GM21529 (cell line): ENCODE data around the gene GLIPR2.

Experiments
- ATAC-seq: cut with Tn5 transposase; IDR thresholded peaks from one replicate; pipeline ENCODE4 v1.9.1; 2021; ENCODE audit not compliant: unreplicated experiment

The GLIPR2 gene

DNA sequence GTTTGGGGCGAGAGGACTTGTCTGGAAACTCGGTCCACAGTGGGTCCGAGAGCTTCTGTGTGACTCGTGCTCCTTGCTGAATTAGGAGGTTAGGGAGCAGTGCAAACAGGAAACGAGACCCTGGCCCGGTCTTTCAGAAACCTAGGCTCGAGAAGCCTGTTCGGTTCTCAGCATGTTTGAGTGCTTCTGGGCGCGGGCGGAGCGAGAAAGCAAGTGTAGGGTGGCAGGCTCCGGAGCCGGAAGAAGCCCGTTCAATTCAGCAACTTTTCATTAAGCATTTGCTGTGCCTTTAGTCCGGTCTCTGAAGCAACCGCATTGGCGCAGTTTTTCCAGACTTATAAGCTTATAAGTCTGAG lies 54.7 kb downstream of the GLIPR2 start:
- ATAC-seq = peak; percentile 12

DNA sequence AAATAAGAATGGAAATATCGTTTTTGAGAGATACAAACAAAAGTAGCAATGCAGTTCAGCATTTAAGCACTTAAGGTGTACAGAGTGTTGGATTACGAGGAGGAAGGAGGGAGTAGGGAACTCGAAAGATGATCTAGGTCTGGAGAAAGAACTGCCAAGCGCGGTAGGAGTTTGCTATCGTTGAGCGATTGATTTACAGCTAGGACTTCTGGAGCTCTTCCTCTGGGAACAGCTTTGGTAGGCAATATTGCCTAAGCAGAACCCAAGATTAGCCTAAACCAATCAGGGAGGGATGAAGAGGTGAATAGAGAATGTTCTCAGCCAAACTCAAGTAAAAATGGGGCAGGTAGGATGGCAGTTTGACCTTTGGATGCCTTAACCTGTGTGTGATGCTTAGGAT lies 55.2 kb downstream of the GLIPR2 start:
- ATAC-seq = no peak

DNA sequence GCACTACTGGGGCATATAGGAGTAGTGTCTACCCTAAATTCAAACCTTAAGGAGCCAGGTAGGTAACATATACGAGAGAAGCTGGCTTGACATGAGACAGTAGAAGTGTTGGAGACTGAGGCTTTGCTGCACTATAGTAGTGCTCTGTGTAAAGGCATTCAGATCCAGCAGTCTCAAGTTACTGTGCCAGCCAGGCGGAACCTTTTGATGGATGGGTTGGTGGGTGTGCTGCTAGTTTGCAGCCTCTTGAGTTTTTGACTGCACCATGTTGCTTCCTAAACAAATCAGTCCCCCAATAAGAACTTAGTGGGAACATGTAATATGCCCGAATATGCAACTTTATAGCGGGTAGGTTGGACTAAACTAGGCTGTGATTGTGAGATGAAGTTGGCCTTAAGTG lies 55.7 kb downstream of the GLIPR2 start:
- ATAC-seq = no peak

DNA sequence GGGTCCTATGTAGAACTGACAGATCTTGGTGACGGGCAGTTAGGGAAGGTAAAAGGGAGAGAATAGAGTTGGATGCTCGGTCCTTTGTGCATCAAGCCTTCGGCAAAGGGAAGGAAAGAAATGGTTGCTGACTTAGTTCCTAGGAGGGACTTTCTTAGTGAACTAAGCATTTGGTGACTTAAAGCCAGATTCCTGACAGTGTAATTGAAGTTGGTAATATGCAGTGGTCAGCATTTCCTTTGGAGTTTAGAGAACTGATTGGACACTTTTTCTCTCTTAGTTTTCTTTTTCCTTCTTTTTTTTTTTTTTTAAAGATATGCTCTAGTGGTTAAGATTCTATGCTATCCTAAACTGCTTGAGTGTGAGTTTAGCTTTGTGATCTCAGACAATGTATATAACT lies 56.5 kb downstream of the GLIPR2 start:
- ATAC-seq = no peak

DNA sequence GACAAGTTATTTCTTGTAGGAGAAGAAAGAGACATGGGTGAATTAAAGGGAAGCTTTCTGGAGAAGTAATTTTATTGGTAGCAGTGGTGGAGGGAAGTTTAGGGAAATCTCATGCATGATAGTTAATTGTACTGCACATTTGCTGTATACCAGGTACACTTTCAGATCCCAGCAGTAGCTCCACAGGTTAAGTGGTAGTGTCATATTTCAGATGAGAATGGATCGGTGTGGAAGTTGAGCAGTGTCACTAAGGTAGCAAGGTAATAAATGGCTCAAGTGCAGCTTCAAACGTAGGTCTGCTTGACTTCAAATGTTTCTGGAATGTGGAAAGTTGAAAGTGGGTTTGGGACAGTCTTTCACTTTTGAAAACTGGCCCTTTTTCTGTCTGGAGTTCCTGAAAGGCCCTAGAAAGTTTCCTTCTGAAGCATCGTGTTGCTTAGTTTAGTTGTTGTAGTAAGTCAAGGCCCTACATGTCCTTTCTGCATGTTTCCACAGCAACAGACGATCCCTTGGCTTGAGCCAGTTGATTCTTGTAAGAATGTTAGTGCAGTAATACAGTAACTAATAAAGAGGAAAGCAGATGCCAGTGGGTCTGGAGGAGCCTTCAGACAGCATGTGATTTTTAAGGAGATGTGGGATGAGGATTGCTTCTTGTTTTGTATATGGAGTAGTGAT lies 57.9 kb downstream of the GLIPR2 start:
- no peak for ATAC-seq

DNA sequence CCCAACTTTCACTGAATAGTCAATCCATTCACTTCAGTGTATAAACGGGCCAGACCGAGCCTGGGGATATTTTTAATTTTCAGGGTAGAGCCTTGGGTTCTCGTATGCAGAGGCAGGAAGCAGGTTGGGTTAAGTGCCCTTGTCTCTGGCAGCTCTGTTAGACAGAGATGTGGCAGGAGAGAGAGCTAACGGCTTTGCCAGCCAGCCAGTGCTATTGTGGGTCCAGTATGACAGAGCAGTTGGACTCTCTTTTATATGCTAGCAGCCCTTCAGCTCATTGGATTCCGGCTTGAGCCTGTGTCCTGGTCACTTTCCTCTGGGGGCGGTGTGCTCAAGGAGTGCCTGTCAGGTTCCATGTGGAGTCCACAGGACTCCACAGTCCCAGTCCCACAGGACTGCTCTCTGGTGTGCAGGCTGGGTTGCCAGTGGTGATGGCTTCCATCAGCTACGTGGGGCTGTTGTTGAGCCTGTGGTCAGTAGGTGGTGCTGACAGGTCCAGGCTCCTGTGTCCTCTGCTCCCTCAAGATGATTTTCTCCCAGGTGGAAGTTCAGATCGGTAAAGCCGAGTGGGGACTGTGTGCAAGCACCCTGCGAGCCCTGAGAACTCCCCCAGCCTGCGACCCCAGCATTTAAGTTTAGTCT lies 68.5 kb downstream of the GLIPR2 start:
- ATAC-seq = no peak

DNA sequence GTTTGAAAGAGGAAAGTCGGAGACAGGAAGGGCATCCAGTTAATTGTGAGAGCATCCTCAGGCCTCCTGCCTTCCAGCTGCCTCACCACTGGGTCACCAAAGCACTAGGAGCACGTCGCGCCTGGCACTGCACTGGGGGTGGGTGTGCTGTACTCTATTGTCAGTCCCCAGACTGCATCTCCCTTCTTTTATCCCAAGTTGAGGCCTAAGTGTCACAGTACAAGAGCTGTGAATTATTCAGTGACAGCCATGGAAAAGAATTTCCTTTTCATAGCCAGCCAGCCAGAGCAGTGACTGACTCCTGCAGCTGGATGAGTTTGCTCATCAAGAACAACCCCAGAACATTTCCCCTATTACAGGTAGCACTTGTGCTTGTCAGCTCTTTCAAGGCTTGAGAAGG lies 70.5 kb downstream of the GLIPR2 start:
- no peak for ATAC-seq

DNA sequence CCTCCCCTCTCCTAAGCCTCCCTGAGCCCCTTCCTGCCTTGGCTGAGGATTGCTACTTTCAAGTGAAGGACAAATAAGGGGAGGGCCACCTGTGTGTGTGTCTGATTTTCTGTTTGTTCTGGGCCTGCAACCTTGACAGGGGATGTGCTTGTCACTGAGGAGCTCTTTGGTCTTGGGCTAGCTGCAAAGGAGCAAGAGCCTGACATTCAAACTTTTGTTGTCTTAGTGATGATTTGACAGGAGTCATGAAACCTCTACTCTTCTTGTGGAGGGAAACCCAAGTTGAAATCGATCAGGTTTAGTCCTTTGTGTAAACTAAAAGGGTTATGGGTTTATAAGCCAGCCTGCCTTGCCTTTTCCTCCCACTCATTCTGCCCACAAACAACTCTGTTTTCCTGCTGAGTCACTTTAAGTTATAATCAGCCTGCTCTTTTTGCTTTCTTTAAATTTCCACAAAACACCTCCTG lies 71.0 kb downstream of the GLIPR2 start:
- no peak for ATAC-seq

DNA sequence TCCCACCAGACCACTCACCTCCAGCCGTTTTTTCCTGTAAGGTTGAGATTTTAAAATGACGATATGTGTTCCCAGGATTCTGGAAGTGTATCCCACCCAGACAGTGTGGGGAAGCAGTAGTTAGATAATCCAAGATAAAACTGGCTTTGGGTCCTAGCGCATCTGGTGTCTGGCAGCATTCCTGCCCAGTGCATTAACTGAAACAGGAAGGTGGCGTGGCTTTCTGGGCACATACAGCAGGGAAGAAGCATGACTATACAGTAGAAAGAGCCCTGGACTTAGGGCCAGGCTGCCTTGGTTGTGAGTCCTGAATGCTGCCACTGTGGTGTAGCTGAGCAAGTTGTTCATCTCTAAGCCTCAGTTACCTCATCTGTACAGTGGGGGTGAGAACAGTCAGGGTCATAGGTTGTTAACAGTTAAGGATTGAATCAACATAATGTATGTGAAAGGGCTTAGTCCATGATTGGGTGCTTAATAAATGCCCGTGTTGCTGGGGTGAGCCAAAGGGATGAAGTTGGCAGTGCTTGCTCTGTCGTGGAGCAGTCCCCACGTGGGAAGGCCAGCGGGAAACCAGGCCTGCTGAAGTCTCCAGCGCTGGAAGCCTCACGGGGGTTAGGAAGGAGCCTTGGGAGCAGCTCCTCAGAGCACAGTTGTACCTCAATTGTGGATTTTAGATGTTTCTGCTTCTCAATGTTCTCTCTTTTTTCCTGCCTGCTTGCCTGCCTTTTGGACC lies 72.2 kb downstream of the GLIPR2 start:
- no peak for ATAC-seq

DNA sequence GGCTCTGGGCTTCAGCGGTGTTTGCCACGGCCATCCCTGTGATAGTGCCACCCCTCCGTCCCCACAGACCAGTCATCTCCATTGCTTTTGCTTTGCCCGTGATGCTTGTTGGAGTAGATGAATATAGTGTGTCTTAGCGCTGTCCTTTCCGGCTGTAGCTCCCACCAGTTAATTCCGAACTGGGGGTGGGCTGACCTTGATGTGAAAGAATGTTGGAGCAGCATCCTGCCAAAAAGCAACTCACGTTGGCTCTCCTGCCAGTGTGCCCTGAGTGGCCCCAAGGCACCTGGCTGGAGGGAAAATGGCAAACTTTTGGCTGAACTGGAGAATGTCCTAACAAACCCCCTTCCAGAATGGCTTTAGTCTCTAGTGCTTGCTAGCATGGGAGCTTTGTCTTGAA lies 74.2 kb downstream of the GLIPR2 start:
- ATAC-seq = no peak

DNA sequence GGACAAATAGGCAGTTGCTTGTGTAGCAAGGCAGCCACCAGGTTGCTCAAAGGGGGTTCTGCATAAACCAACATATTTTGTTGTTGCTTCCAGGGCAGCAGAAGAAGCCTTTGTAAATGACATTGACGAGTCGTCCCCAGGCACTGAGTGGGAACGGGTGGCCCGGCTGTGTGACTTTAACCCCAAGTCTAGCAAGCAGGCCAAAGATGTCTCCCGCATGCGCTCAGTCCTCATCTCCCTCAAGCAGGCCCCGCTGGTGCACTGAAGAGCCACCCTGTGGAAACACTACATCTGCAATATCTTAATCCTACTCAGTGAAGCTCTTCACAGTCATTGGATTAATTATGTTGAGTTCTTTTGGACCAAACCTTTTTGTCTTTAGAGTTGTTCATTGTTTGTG lies 75.0 kb downstream of the GLIPR2 start:
- ATAC-seq = no peak

DNA sequence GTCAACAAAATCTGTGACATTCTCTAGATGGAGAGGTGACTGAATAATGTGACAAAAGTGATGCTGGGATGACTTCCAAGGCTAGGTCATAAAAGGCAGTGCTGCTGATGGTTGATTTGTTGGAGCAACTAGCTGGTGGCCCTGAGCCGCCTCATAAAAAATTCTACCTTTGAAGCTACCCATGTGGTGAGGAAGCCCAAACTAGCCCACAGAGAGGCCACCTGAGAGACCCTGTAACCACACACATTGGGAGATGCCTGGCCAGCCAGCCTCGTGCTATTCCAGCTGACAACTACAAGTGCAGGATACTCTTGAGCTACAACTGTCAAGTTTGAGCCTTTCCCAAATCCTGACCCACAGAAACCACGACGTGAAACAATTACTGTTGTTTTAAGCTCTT lies 76.9 kb downstream of the GLIPR2 start:
- no peak for ATAC-seq
